DOHH2 (cell line): Measurements from ENCODE around the gene SORBS1.

Experiments used
- H3F3A ChIP-seq: fragments of 200-600 bp; sonication (generic), shearing (Covaris generic); 2 replicates; pipeline ENCODE4 v1.6.0; 2016; ENCODE audit warnings: antibody characterized with exemption, mild to moderate bottlenecking; ENCODE audit not compliant: control insufficient read depth, insufficient read depth
- H3K27ac ChIP-seq: fragments of 200-600 bp; sonication (generic); 2 replicates; pipeline ENCODE4 v1.5.1; 2014; ENCODE audit warnings: low read depth, mild to moderate bottlenecking, low read length, moderate library complexity
- H3K27me3 ChIP-seq: fragments of 200-600 bp; sonication (generic); 2 replicates; pipeline ENCODE4 v1.6.1; 2014; ENCODE audit warnings: mild to moderate bottlenecking, low read length, mixed read lengths; ENCODE audit not compliant: control insufficient read depth
- H3K36me3 ChIP-seq: fragments of 200-600 bp; sonication (generic); 2 replicates; pipeline ENCODE4 v1.6.1; 2014; ENCODE audit warnings: mild to moderate bottlenecking, low read length, moderate library complexity, mixed read lengths; ENCODE audit not compliant: control insufficient read depth
- H3K4me1 ChIP-seq: fragments of 200-600 bp; sonication (generic); 2 replicates; pipeline ENCODE4 v1.6.1; 2014; ENCODE audit warnings: mild to moderate bottlenecking, low read length, mixed read lengths; ENCODE audit not compliant: control insufficient read depth
- H3K4me2 ChIP-seq: fragments of 200-600 bp; sonication (generic); 2 replicates; pipeline ENCODE4 v1.6.0; 2014; ENCODE audit warnings: mild to moderate bottlenecking, low read length, moderate library complexity
- H3K4me3 ChIP-seq: fragments of 200-600 bp; sonication (generic); 2 replicates; pipeline ENCODE4 v1.5.1; 2014; ENCODE audit warnings: mild to moderate bottlenecking, low read length, mixed read lengths
- H3K79me2 ChIP-seq: fragments of 200-600 bp; sonication (generic); 2 replicates; pipeline ENCODE4 v1.6.1; 2014; ENCODE audit warnings: mild to moderate bottlenecking, low read length, mixed read lengths; ENCODE audit not compliant: control insufficient read depth
- H3K9me2 ChIP-seq: fragments of 200-600 bp; sonication (generic); replicated peaks from 2 replicates; pipeline ENCODE4 v1.6.1; 2014; ENCODE audit warnings: mild to moderate bottlenecking, low read length, mixed read lengths; ENCODE audit not compliant: control insufficient read depth
- H3K9me3 ChIP-seq: fragments of 200-600 bp; sonication (generic); 2 replicates; pipeline ENCODE4 v1.6.1; 2014; ENCODE audit warnings: antibody characterized with exemption, low read length, mixed read lengths; ENCODE audit not compliant: control insufficient read depth, insufficient read depth
- H4K20me1 ChIP-seq: fragments of 200-600 bp; sonication (generic); 2 replicates; pipeline ENCODE4 v1.6.0; 2014; ENCODE audit warnings: low read depth, mild to moderate bottlenecking, antibody characterized with exemption, low read length, moderate library complexity; ENCODE audit not compliant: control insufficient read depth, insufficient read depth
- CTCF ChIP-seq: fragments of 200-600 bp; sonication (generic); IDR thresholded peaks from one replicate; pipeline ENCODE4 v1.5.1; 2014; ENCODE audit warnings: antibody characterized with exemption, mild to moderate bottlenecking, low read depth, low read length; ENCODE audit not compliant: poor library complexity, severe bottlenecking
- EZH2phosphoT487 ChIP-seq: fragments of 200-600 bp; sonication (generic); IDR thresholded peaks from 2 replicates; pipeline ENCODE4 v1.6.1; 2017; ENCODE audit warnings: borderline replicate concordance, mild to moderate bottlenecking, antibody characterized with exemption, low read length, moderate library complexity, mixed read lengths

The SORBS1 gene

DNA sequence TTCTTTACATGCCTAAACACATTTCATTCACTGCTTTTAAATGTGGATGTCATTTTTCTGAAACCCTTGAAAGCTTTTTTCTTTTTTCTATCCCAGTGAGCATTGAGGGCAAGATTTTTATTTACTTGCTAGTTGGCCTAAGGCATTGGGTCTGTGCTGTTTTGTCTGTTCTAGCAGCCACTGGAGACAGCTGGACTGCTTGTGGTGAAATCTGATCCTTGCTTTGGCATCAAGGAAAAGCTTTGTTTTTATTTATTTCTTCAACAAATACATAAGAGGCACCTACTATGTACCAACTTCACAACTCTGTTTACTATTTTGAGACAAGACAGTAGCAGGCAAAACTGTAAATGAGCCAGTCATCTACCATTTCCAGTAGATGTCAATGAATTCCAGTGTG, 241.9 kb downstream of the SORBS1 start:
- Histone ChIP-seq H3K27ac (no peak overlapping the region), H3F3A (no peaks in the 10 kb centered on the region), H3K27me3 (no peaks in the 10 kb centered on the region), H3K9me2 (no peaks in the 10 kb centered on the region), H3K36me3 (no peaks in the 10 kb centered on the region), H3K4me2 (no peak overlapping the region), H3K79me2 (no peaks in the 10 kb centered on the region), H4K20me1 (no peaks in the 10 kb centered on the region), H3K9me3 (no peaks in the 10 kb centered on the region), H3K4me1 (peaks cover 18% of the 10 kb centered on the region), H3K4me3 (no peak overlapping the region)
- TF ChIP-seq CTCF (no peak), EZH2phosphoT487 (no peak)

DNA sequence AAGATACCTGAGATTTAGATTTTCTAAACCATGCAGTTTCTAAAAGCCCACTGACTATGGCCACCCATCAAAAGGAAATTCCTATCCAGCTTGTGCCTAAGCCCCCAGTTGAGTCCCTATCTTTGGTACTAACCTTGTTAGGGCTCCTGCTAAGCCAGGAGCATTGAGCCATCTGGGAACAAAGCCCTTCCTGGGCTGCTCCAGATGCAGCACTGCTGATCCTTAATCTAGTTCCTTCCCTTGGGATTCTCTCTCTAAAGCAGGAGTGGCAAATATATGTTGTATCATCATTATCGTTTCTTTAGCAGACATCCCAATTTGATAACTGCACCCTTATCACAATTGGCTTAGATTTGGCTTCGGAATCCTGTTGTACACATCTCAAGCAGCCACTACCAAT, 245.7 kb downstream of the SORBS1 start:
- H3K9me2 ChIP-seq = no peaks in the 10 kb centered on the region
- H4K20me1 ChIP-seq = no peaks in the 10 kb centered on the region
- no peaks in the 10 kb centered on the region for H3K36me3 ChIP-seq
- no peak overlapping the region for H3K4me2 ChIP-seq
- no peaks in the 10 kb centered on the region for H3K79me2 ChIP-seq
- TF ChIP-seq EZH2phosphoT487 (no peak), CTCF (no peak)
- H3F3A ChIP-seq = no peaks in the 10 kb centered on the region
- no peak overlapping the region for H3K27ac ChIP-seq
- H3K4me1 ChIP-seq = peaks cover 4% of the 10 kb centered on the region
- H3K27me3 ChIP-seq = no peaks in the 10 kb centered on the region
- H3K9me3 ChIP-seq = no peaks in the 10 kb centered on the region
- H3K4me3 ChIP-seq = no peak overlapping the region

DNA sequence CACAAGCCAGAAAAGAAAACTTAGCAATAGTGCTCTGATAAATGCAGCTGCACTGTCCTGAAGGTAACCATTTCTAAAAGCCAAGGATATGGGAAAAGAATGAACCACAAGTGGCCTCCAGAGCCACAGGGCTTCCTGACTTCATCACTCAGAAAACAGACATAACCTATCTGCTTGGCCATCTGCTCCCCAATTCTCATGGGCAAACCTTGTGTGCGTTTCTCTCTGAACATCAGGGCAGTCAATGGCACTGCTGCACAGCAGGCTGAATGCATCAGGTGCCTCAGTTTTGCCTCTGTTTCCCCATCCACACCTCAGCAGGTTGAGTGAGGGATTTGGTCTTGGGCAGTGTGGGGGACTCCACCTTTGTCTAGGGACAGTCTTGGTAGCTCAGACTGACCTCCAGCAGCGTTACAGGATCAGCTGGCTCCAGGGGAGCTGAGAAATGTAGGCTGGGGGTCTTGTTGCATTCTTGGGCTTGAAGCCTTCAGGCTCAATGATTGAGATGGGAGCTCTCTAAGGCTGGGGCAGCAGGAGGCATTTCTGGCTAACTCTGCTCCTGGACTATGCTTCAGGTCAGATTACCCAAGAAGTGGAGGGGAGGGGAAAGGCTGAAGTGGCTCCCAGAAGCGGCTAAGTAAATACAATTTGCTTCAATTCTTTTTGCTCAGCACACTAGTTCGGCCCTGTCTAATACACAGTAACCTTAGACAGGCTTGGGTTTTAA, 246.8 kb downstream of the SORBS1 start:
- Histone ChIP-seq H3F3A (no peaks in the 10 kb centered on the region), H4K20me1 (no peaks in the 10 kb centered on the region), H3K9me2 (no peaks in the 10 kb centered on the region), H3K4me2 (no peak overlapping the region), H3K4me1 (peaks cover 11% of the 10 kb centered on the region), H3K27me3 (no peaks in the 10 kb centered on the region), H3K36me3 (no peaks in the 10 kb centered on the region), H3K9me3 (no peaks in the 10 kb centered on the region), H3K79me2 (no peaks in the 10 kb centered on the region), H3K27ac (no peak overlapping the region), H3K4me3 (no peak overlapping the region)
- TF ChIP-seq EZH2phosphoT487 (no peak), CTCF (no peak)
